ENCODE measurements around the gene GPC5. TPM values are rescaled to one million over a fixed set of nuclear protein-coding genes. Genes with fewer than 3 reads are reported as not detected.

The GPC5 gene
- total and polyA plus RNA-seq, 2 of the 8 experiments (the other 6 are each of a cell fraction or from before 2014, with no cell fraction given): 0.20 to 0.39 TPM

GRCh38 chr13:91778123-91778522 lies 379.7 kb downstream of the GPC5 start:
- Histone ChIP-seq H3K9ac (replicated peaks in 1 of 4; ENCODE audit: extremely low read depth in 1 of 4, low read depth in 3 of 4, low read length in 3 of 4) (no peak overlapping the region), H4K20me1 (replicated peaks in 1 of 2; ENCODE audit: control insufficient read depth in 1 of 2, insufficient read depth in 2 of 2, low read length in 2 of 2) (no peaks in the 10 kb centered on the region), H3K23ac (ENCODE audit: insufficient read length) (no peak overlapping the region), H3K27me3 (replicated peaks in 1 of 4; ENCODE audit: control insufficient read depth in 3 of 4, extremely low read depth in 1 of 4, insufficient read depth in 3 of 4, low read length in 3 of 4) (no peaks in the 10 kb centered on the region), H3K79me2 (ENCODE audit: control insufficient read depth in 1 of 2, insufficient read depth in 2 of 2, low read length in 2 of 2) (no peaks in the 10 kb centered on the region), H2BK5ac (ENCODE audit: low read depth, low read length) (no peak overlapping the region), H4K91ac (replicated peaks; ENCODE audit: insufficient read length, low read length) (no peak overlapping the region), H3K27ac (ENCODE audit: low read depth, low read length) (no peak overlapping the region), H3K9me3 (ENCODE audit: insufficient read depth in 2 of 2, low read depth in 1 of 2, low read length in 1 of 2) (no peaks in the 10 kb centered on the region), H2BK15ac (ENCODE audit: low read length) (no peak overlapping the region), H2AK5ac (ENCODE audit: low read depth, low read length) (no peak overlapping the region), H3K4ac (replicated peaks; ENCODE audit: insufficient read length, low read depth, low read length) (no peak overlapping the region), H3K56ac (replicated peaks; ENCODE audit: insufficient read length, low read depth, low read length) (no peak overlapping the region), H3K14ac (ENCODE audit: insufficient read length) (no peak overlapping the region), H3K4me3 (ENCODE audit: extremely low read depth in 1 of 4, insufficient read depth in 2 of 4, low read depth in 3 of 4, low read length in 4 of 4) (no peak overlapping the region), H2BK12ac (ENCODE audit: low read depth, low read length) (no peak overlapping the region), H3K4me1 (replicated peaks in 1 of 4; ENCODE audit: control insufficient read depth in 3 of 4, insufficient read depth in 4 of 4, low read length in 3 of 4) (peaks cover 0 to 5% (median 2%) of the 10 kb centered on the region in 4 experiments; a peak in 4 of 7 replicates), H3K79me1 (ENCODE audit: low read depth, low read length) (no peaks in the 10 kb centered on the region), H2BK120ac (replicated peaks; ENCODE audit: low read depth, low read length) (no peak overlapping the region), H2AFZ (ENCODE audit: low read length) (no peak overlapping the region), H3K18ac (ENCODE audit: extremely low read depth, low read length) (no peak overlapping the region), H4K5ac (ENCODE audit: insufficient read length, low read depth, low read length) (no peak overlapping the region), H3K23me2 (ENCODE audit: low read depth, low read length) (no peaks in the 10 kb centered on the region), H3K4me2 (ENCODE audit: insufficient read depth in 1 of 2, low read depth in 2 of 2, low read length in 2 of 2) (no peak overlapping the region), H2BK20ac (ENCODE audit: low read length) (no peak overlapping the region), H3K36me3 (ENCODE audit: control insufficient read depth in 2 of 4, insufficient read depth in 4 of 4, low read length in 3 of 4) (no peaks in the 10 kb centered on the region), H4K8ac (ENCODE audit: extremely low read depth, insufficient read depth, low read length) (no peak overlapping the region)
- POLR2A ChIA-PET (ENCODE audit: partially characterized antibody): no interaction called here
- DNase-seq (ENCODE audit: low read depth in 1 of 2, low spot score in 2 of 2) (no peak), FAIRE-seq (no peak)
- CTCF ChIA-PET (ENCODE audit: partially characterized antibody): interaction anchor here (1.3 to 1.6 kb wide), 2 partner anchors 39 to 360 kb away, joined by 3 read pairs; no protein-coding TSS in a partner anchor
- WGBS, 2 experiments (ENCODE audit: extremely low coverage in 1 of 2, insufficient coverage in 1 of 2, insufficient read length in 1 of 2, insufficient replicate concordance in 2 of 2, low coverage in 1 of 2, low lambda C conversion rate in 2 of 2, missing lambda C conversion rate in 1 of 2): 100% methylated on average over 4 of the region's 4 CpGs; no CpG with 5 or more reads in 1 of the 2 experiments
- TF ChIP-seq RXRA (IDR thresholded peaks at IDR 0.05; ENCODE audit: insufficient read depth, low read depth, low read length): no peak
- TF ChIP-seq FOSL1 (IDR thresholded peaks at IDR 0.05; ENCODE audit: insufficient read depth, low read depth, low read length): no peak
- no peak for TF ChIP-seq POLR2A (IDR thresholded peaks at IDR 0.05; ENCODE audit: control extremely low read depth in 1 of 2, low read depth in 2 of 2, low read length in 2 of 2)
- TF ChIP-seq BACH1 (IDR thresholded peaks at IDR 0.05; ENCODE audit: low read length): no peak
- TF ChIP-seq SIN3A (conservative IDR thresholded peaks at IDR 0.05 in 1 of 2, IDR thresholded peaks at IDR 0.05 in 1 of 2; ENCODE audit: low read depth in 1 of 2, low read length in 2 of 2): no peak
- no peak for TF ChIP-seq GABPA (IDR thresholded peaks at IDR 0.05; ENCODE audit: borderline replicate concordance, insufficient read depth, low read length)
- no peak for TF ChIP-seq BCL11A (IDR thresholded peaks at IDR 0.05; ENCODE audit: low read depth in 2 of 2, low read length in 2 of 2)
- TF ChIP-seq MAFK (IDR thresholded peaks at IDR 0.05; ENCODE audit: low read depth, low read length): no peak
- no peak for TF ChIP-seq SIRT6 (IDR thresholded peaks at IDR 0.05; ENCODE audit: low read length)
- TF ChIP-seq TAF1 (IDR thresholded peaks at IDR 0.05; ENCODE audit: low read depth, low read length): no peak
- no peak for TF ChIP-seq TEAD4 (IDR thresholded peaks at IDR 0.05; ENCODE audit: low read depth, low read length)

All from H1 (cell line).